ENCODE data around the gene CPNE2.

- TF ChIP-seq CTCF (IDR thresholded peaks at IDR 0.05) (no peak), POLR2A (IDR thresholded peaks at IDR 0.05) (peak; percentile 81), EP300 (IDR thresholded peaks at IDR 0.05) (no peak)
Observed at GRCh38 chr16:57185945-57186871, 93.8 kb downstream of the CPNE2 start, which contains the start of the genes PSME3IP1 and RSPRY1.

Data from ovary (tissue), 3 donors.